T1000 (cell line): ENCODE results near the gene AATK.

ENCODE experiments used
- DNase-seq: peaks from one replicate; lab custom pipeline; 2025; ENCODE audit warnings: mixed read lengths; lab: John Stamatoyannopoulos, UW

AATK gene

DNA sequence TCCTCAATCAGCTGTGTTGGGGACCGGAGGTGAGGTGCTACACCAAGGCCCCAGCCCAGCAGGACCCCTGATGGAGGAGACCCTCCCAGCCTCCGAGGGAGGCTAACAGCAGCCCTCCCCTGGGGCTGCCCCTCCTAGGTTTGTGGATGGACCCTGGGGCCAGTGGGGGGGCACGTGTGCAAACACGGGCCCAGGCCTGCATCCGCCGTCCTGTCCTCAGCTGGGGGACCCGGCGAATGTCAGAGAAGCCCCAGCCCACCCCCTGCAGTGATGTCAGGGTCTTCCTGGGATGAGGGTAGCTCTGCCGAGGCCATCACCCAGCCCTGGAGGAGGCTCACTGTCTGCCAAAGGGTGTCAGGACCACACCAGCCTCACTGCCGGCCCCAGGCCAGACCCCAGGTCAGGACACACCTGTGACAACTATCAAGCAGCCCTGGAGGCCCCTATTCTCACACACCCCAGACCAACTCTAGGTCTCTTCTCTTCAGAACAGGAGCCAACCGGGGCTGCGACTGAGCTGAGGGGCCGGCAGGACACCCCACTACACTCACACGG lies 30.0 kb upstream of the AATK start:
- DNase-seq = no peak

DNA sequence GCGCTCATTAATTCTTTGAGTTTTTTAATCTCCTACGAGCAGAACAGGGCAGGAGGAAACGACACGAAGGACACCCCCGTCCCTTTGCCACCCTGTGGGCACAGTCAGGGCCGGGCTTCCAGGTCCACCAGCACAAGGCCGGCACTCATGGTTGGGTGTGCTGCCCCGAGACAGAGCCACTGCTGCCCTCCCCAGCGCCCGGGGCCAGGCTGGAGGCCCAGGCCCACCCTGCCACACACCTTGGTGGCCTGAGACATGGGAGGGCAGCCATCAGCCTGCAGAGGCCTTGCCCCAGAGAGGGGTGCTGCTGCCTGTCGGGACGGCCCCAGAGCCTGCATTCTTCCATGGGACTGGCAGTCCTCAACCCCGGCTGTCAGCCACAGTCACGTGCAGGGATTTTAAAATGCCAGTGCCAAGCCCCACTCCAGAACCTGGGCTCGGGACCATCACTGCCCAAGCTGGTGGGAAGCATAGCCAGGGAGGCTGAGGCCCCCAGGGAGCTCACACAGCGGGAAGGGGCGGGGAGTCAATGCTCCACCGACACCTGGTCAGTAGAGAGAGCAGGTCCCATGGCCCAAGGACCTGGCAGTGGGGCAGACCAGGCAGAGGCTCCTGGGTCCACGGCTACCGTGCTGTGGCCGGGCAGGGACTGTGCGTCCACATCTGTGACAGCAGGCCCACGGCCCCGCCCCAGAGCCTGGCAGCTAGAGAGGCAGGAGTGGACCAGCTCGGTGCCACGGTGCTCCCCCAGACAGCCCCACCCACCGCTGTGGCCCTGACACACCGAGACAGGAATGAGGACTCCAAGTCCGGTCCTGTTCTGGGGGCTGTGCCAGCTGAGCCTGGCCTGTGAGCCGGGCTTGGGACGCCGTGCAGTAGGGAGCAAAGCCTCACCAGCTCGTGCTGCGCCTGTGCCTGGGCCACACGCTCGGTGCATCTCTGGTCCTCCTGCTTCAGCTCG lies 29.2 kb upstream of the AATK start:
- DNase-seq = no peak

DNA sequence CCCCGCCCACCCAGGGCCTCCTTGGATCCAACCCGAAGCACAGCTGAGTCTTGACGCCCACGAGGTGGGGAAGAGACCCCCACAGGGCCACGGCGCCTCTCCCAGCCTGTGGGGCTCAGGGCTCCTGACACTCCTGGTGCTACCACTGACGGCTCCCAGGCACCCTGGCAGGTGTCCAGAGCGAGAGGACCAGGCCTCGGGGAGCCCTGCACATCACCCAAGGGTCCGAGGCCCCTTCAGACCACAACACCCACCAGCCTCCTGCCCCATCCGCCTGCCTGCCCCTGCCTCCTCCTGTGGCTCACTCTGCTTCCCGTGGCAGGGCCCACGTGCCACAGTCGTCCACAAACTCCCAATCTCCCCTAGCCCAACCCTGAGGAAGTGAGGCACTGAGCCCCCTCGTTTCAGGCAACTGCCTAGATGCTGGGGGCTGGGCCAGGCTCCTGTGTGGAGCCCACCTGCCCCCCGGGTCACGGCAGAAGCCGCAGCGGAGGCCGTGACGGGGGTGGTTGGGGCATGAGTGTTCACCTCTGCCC lies 28.3 kb upstream of the AATK start:
- no peak for DNase-seq

DNA sequence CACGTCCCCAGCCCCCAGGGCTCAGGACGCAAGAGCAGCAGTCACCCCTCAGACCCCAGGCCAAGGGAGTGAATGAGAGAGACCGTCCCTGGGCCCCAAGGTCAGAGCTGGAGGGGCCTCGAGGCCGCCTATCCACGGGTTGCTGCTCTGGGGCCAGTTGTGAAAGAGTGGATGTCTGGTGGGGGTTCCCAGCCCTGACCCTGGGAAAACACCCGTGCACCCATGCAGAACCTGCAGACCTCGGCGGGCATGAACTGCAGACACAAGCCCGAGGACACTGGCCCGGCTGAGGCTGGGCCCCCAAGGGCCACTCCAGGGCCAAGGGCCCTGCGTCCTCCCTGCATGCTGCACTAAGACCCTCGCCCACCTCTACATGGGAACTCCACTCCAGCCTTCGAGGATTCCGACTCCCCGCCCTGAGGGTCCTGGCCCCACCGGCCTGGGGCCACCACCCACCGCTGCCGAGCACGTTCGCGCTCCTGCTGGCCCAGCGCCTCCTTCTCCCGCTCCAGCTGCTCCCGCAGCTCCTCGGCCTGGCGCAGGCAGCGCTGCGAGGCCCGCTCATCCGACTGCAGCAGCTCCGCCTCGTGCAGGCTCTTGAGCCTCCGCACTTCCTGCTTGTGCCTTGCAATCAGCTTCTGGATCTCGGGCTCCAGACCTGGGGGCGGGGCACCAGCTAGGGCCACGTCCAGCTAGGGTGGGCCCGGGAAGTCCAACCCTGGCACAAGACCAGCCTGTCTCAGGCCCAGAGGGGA lies 27.6 kb upstream of the AATK start:
- no peak for DNase-seq

DNA sequence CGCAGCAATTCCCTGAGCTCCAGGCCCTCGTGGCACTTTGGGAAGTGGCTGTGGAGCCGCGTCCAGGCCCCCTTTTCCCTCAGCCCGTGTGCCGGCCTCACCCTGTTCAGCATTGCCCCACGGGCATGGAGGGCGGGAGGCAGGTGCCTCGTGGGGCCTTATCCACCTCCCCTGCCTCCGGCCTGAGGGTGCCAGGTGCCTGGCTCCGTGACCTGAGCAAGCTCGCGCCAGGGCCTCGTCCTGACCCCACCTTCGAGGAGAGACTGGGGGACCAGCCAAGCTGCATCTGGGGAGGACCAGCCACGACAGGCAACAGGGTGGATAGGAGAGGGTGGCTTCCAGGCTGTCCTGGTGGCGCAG lies 27.0 kb upstream of the AATK start:
- no peak for DNase-seq

DNA sequence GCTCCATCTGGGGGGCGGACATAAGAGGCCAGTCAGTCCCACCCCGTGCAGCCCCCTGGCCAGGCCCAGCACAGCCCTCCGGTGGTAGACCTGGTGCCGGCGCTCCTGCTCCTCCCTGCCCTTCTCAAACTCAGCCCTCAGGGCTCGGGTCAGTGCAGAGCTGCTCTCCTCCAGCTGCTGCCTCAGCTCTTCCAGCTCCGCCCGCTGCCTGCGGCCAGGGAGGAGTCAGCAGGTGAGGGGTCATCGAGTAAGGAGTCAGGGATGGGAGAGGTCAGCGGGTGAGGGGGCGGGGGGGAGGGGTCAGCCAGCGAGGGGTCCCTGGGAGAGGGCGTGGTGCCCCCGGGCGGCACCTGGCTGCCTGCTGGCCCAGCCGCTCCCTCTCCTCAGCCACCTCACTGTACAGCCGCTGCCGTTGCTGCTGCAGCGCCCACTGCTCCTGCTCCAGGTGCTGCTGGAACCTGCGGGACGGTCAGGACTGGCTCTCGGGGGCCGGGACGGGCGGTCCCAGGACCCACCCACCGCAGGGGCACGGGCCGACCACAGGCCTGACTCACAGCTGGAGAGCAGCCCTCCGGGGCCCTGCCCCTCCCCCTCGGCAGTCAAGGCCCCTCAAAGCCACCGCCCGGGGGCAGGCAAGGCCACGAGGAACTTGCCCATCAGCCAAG lies 26.5 kb upstream of the AATK start:
- DNase-seq = no peak

DNA sequence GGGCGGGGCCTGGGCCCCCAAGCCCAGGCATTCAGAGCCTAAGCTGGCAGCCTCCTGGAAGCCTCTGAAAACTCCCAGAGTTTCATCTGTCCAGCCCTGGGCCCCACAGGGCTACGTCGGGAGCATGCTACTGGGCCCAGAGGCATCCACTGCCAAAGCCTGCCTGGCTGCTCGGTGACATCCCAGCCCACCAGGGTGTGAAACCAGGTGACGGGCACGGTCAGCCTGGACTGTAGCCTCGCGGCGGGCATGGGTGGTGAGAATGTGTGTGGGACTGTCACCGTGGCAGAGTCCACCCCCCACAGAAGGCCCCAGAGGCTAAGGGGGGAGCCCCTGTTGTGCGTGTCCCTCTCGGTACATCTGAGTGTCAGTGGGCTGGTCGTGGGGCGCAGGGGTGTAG lies 25.6 kb upstream of the AATK start:
- DNase-seq = no peak

DNA sequence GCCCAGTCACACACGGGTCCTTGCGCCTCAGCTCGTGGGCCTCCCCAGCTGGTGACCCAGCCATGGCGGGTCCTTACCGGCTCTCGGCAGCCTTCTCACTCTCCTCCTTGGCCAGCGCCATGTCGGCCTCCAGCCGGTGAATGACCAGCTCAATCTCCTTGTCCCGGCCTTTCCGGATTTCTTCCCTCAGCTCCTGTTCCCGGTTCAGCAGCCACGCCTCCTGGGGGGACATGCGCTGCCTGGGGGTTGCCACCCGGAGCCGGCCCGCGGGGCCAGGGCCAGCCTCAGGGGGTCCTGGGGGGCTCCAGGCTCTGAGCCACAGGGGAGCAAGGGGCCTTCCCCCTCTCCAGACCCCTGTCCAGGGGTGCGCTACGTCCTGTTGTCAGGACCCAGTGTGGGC lies 25.1 kb upstream of the AATK start:
- no peak for DNase-seq

DNA sequence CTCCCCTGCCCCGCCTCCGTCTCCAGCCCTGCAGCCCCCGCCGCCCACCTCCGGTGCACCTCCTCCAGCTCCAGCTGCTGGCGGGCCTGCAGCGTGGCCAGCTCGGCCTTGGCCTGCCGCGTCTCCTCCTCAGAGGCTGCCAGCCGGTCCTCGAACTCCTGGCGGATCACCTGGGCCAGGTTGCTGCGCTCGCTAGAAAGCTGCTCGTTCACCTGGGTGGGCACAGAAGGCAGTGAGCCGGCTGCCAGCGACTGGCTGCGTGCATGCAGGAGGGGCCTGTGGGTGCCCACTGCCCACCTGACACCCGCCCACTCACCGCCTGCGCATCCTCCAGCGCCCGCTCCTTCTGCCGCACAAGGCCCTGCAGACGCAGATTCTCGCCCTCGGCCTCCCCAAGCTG lies 24.6 kb upstream of the AATK start:
- DNase-seq = no peak

DNA sequence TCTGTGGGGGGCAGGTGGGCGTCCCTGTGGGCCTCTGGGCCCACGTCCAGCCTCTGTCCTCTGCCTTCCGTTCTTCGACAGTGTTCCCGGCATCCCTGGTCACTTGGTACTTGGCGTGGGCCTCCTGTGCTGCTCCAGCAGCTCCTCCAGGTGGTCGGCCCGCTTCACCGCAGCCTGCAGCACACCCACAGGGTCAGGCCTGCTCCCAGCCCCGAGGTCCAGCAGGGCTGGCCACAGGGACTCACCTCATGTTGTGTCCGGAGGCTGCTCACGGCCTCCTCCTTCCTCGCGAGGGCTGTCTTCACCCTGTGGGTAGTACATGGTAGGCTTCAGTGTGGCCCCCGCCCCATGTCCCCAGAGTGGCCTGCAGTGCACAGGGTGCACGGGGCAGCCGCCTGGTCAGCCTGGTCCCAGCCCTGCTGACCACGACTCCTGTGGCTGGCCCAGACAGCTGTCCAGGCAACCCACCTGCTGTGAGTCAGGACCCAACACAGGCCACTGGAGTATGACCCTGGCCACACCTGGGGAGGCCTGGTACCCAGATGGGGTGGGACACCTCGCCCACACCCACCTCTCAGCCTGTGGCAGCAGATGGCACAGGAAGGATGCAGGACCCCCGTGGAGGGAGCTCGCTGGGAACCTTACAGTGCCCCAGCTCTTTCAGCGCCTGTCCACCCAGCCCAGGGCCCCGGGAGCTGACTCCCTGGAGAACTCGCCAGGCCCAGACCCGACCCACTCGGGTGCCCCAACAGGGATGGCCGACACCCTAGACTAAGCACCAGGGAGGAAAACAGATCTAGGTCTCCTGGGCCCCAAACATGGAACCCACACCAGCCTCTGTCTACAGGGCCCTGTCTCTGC lies 23.9 kb upstream of the AATK start:
- no peak for DNase-seq

DNA sequence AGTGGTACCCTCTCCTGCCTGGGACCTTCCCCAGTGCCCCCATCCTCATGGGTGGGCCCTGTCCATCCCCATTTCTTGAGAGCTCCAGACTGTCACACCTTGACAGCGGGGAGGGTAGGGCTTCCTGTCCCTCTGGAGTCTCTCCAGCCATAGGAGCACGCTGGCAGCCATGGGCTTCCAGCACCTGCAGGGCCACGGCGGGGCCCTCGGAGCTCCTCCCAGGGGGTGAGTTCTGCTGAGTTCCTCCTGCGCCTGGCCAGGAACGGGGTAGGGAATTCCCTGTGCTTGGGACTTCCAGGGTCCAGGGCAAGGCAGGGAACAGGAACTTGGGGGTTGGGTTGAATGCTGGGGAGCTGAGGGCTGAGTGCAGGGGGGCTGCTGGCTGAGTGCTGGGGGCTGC lies 23.0 kb upstream of the AATK start:
- DNase-seq = no peak

DNA sequence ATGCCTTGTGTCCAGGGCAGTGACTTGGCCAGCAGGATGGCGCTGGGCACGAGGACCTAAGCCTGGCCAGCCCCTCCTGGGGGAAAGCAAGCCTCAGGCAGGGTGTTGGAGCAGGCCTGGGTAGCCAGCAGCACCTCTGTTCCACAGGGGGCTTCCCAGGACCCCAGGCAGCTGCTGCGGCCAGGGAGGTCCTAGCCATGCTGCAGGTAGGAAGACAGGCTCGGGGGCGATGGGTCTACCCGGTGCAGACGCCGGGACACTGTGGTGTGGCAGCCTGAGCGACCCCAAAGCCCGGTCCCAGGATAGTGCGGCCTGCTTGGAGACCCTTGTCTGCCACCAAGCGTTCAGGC lies 22.4 kb upstream of the AATK start:
- DNase-seq = no peak

DNA sequence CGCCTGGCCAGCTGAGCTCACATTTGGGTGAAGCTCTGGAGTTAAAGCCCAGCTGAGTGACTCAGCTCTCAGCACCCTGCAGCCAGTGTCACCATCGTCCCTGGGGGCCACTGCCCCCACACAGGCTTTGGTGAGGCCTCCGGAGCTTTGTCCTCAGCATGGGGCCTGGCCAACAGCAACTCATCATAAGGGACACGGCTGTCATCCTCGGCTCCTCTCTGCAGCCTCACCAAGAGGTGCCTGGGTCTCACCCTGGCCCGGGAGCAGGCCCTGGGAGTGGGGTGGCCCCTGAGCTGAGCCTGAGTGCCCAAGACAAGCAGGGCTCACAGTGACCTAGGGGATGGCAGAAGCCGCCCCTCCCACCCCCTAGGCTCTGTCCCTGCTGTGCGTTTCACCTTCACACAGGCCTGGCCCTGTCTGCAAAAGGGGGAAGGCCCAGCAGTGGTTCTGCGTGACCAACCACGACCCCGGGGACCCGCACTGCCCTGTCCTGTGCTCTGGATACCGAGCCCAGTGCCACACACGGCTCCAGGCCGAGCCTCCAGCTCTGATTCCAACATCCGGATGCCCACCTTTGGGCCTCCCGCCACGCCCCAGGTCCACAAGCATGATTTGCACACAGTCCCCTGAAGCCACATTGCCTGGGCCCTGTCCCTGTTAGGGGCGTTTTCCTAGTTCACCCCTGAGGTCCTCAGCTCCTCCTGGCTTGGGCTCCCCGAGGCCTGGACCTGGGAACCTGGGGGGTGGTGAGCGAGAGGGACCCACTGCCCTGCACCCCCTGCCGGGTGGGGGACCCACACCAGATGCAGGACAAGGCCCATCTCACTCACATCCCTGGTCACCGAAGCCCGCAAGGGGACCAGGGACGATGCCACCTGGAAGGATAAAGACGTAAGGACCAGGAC lies 21.8 kb upstream of the AATK start:
- no peak for DNase-seq

DNA sequence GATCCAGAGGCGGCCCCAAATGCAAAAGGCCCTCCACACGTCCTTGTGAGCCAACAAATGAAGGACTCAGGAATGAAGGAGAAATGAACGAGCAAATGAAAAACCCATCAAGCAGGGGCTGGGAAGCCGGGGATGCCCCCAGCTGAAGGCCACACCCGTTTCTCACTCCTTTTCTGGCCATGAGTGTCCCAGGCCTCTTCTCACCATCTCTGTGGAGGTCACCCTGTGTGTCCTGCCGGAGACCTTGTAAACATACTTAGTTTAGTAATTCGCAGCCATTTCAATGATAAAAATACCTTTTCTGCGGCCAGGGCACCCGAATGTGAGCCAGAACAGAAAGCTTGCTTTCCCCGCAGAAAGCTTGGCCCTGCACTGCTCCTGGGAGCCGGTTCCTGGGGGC lies 21.1 kb upstream of the AATK start:
- DNase-seq = no peak

DNA sequence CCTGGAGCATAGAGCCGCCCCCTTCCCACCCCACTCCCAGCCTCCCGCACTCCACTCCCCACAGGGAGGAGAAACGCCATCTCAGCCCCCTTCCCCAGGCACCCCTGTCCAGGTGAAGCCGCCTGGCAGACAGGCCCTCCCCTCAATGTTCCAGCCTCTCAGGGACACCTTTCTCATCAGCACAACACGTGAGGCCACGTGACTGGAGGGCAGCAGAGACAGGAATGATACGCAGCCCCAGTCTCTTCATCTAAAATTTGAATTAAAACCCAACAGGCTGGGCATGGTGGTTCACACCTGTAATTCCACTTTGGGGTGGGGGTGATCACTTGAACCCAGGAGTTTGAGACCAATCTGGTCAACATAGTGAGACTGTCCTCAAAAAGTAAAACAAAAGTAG lies 20.2 kb upstream of the AATK start:
- no peak for DNase-seq

DNA sequence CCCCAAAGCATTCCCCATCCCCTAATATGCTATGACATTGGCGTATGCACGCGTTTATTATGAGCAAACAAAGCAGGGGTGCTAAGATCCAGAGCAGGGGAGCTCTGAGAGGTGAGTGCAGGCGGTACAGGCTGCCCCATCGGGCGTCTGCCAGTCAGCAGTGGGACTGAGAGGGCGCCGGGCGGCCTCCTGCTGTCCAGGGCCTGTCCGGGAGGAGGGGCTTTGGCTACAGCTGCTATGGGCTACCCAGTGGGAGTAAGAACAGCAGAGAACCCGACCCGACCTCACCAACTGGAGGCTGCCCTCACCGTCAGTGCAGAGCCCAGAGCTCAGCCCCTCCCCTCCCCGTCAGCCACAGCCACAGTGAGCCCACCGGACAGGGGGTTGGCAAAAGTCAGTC lies 18.5 kb upstream of the AATK start:
- DNase-seq = no peak

DNA sequence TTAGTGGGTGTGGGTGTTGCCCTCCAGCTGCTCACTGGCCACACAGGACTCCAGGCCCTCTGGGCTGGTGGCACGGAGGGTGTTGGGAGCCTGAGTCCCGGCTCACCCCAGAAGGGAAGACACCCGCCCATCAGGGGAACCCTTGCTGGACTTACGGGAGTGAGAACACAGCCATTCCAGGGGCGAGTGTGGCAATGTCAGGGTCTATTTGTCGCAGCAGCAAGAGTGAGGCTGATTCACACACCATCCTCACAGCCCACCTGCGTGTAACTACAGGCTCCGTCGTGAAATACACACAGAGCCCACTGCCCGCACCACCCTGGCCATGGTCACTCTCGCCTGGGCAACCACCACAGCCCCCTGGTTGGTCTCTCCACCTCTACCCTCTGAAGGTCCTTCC lies 17.8 kb upstream of the AATK start:
- no peak for DNase-seq

DNA sequence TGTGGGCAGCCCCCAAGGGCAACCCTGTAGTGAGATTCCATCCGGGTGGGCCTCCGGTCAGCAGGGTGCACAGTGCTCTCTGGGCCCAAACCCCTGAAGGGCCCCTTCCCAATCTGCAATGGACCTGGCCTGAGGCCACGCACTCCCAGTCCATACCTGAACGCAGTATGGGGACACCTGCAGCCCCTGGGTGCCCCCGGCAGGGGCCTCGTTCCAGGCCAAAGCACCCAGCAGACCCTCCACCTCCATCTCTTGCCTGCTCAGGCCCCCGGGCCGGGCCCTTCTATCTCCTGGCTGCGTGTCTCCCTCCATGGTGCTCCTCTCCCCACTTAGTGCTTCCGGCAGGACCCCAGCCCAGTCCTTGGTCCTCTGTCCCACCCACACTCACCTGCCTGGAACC lies 17.3 kb upstream of the AATK start:
- no peak for DNase-seq

DNA sequence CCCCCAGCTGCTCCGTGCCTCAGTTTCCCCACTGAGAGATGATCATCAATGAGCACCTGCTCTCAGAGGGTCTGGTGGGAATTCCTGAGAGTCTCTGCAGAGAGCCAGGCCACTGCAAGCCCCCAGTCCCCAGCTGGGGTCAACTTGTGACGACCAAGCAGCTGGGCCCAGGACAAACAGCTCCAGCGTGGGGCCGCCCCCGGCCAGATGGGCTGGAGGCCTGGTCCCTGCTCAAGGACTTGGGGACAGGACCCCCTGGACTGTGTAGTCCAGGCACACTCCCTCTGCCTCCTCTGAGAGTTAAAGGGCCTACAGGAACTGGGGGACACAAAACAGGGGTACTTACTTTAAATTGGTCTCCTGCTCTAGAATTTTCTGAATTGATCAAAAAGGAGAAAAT lies 16.6 kb upstream of the AATK start:
- no peak for DNase-seq

DNA sequence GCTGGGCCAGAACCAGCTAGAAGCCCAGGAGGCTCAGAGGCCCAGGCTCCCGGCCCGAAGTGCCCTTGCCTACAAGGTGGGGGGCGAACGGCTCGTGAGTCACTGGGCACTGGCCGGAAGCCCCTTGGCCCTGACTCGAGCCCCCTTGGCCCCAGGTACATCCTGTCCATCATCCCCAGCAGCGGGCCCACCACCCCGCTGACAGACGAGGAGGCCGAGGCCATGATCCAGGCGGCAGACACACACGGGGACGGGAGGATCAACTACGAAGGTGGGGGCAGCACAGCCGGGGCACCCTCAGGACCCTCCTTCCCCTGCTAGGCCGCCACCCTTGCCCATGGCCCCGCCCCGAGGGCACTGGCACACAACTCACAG lies 15.8 kb upstream of the AATK start:
- DNase-seq = no peak
